Activated CD8-positive, alpha-beta memory T cell treated with anti-CD3 and anti-CD28 coated beads for 24 hours (primary cell): ENCODE measurements around the gene CAMK2A.

Experiments used
- DNase-seq: peaks from one replicate; pipeline ENCODE4 v3.0.0-alpha.2; 2020

Gene CAMK2A

DNA sequence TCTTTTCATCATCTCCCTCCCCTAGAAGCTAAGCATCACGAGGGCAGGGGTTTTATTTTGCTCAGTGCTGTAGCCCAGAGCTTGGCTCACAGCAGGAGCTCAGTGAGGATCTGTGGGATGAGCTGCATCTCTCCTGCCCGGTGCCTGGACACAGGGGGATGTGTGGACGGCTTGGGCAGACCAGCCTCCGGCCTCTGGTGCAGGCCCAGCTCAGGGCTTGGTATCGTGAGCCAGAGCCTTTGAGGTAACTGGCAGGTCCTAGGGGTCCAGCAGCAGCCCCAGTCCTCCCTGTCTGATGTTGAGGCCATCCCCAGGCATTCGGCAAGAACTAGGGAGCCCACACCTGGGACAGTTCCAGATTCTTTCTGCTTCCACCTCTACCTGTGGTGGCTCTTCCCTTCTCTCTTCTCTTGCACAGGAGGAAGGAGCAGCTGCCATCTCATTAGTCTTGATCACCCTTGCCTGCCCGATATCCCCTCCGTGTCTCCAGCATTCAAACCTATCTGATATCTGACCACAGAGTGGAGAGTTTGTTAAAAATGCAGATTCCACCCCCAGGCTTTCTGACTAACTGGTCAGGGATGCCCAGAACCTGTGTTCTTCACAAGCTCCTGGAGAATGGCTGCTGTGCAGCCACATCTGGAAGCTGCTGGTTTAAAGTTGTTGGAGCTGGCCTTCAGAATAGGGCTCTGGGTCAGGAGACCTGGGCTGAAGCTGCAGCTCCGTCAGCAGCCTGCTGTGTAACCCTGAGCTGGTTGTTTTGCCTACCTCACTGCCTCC lies 107.6 kb downstream of the CAMK2A start:
- no peak for DNase-seq

GRCh38 chr5:150181027-150181426 lies 108.5 kb downstream of the CAMK2A start:
- DNase-seq: no peak

GRCh38 chr5:150180241-150181026 lies 109.1 kb downstream of the CAMK2A start:
- DNase-seq: no peak

DNA sequence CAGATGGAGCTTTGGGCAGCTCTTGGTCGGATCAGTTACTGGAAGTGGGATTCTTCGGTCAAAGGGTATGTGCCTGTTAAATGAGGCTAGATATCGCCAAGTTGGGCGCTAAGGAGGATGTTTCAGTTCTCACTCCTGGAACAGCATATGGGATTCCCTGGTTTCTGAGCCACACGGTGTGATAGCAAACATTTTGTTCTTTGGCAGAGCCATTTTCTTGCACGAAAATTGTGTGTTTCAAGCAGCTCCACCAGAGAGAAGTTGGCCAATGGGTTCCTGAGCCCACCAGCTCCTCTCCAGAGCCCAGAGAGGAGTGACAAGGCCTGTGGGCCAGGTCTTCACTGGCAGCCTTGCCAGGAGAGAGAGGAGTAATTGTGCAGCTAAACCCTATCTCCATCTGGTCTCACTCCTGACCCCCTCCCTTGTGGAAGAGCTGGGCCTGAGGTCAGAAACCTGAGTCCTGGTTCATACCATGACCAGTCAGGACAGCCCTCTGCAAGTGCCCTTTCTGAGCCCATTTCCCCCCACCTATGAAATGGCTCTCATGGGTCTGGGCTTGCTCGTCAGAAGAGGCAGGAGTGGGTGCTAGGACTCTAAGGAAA lies 110.5 kb downstream of the CAMK2A start:
- no peak for DNase-seq

DNA sequence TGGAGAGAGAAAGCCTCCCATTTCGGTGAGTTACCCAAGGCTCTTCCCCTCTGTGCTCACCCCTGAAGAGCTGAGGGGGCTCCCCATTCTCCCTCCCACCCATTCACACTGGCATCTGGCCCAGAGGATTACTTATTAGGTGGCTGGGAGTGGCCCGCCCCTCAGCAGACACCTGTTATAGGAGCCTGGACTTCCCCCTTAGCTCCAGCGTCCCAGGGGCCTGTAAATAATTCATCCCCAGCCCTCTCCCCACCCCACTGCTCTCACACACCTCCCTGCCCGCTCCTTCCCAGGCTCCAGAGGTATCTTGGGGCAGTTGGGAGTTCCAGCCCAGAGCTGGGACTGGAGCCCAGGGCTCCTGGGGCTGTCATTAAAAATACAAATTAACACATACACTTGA lies 111.3 kb downstream of the CAMK2A start:
- DNase-seq: no peak

DNA sequence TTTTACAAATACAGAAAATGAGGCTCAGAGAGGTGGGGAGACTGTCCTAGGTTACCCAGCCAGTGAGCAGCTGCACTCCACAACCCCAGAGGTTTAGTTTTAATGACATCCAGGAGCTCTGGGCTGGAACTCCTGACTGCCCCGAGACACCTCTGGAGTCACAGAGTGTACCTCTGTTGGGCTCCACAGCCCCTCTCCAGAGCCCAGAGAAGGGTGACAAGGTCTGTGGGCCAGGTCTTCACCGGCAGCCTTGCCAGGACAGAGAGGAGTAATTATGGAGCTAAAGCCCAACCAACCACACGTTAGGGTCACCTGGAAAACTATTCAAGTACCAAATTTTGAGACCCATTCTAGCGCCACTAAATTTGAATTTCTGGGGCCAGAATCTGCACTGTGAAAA lies 111.9 kb downstream of the CAMK2A start:
- no peak for DNase-seq

- DNase-seq: no peak
Measured at GRCh38 chr5:150176745-150177477, 112.7 kb downstream of the CAMK2A start.

GRCh38 chr5:150175536-150175935 lies 114.0 kb downstream of the CAMK2A start:
- DNase-seq: no peak

DNA sequence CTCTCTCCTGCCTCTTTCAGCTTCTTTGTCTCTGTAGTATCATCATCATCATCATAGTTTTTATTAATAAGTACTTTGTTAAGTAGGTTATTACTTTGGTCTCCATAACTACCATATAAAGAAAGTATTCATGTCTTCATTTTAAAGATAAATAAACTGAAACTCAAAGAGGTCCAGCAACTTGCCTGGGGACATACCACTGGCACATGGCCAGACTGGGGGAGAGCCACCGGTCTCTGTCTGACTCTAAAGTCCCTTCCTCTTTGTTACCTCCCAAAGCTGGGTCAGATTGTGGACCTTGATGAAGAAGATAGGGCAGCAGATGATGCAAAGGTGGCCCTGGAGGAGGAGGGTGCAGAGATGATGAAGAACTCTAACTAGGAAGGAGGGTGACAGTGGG lies 114.5 kb downstream of the CAMK2A start:
- DNase-seq: no peak

GRCh38 chr5:150174285-150174684 lies 115.3 kb downstream of the CAMK2A start:
- no peak for DNase-seq

DNA sequence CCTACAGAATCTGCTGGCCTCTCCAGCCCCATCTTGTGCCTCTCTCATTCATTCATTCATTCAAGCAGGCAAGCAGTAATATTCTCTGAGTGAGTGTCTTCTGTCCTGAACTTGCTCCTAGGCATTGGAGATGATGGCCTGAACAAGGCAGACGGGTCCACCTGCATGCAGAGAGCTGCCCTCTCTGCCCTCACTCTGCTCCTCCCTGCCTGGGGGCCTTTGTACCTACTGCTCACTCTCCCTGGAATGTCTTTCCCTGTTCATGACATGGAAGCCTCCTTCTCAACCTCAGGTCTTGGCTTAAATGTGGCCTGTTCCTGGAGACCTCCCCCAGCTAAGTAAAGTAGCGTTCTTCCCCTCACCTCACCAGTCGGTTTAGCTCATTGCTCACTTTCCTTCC lies 116.4 kb downstream of the CAMK2A start:
- no peak for DNase-seq

- DNase-seq: no peak
Measured at GRCh38 chr5:150172556-150172955, 117.0 kb downstream of the CAMK2A start.

DNA sequence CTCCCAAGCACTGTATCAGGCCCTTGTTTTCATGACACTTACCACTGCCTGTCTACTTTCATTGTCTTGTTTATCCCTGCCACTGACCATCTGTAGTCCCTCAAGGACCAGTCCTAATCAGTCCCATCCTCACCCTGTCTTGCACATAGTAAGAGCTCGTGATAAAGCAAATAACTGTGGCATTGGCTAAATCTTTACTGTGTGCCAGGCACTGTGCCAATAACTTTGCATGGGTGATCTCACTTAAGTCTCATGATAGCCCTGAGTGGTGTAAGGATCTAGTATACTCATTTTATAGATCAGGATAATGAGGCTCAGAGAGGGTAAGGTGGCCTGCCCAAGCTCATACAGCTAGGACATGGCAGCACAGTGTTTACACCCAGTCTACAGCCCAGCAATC lies 117.4 kb downstream of the CAMK2A start:
- no peak for DNase-seq
